Measurements from ENCODE around the gene TSPAN4. TPM values are rescaled to one million over a fixed set of nuclear protein-coding genes. Genes with fewer than 3 reads are reported as not detected.

Gene TSPAN4
- total RNA-seq, 1 donor, result 164 TPM

DNA sequence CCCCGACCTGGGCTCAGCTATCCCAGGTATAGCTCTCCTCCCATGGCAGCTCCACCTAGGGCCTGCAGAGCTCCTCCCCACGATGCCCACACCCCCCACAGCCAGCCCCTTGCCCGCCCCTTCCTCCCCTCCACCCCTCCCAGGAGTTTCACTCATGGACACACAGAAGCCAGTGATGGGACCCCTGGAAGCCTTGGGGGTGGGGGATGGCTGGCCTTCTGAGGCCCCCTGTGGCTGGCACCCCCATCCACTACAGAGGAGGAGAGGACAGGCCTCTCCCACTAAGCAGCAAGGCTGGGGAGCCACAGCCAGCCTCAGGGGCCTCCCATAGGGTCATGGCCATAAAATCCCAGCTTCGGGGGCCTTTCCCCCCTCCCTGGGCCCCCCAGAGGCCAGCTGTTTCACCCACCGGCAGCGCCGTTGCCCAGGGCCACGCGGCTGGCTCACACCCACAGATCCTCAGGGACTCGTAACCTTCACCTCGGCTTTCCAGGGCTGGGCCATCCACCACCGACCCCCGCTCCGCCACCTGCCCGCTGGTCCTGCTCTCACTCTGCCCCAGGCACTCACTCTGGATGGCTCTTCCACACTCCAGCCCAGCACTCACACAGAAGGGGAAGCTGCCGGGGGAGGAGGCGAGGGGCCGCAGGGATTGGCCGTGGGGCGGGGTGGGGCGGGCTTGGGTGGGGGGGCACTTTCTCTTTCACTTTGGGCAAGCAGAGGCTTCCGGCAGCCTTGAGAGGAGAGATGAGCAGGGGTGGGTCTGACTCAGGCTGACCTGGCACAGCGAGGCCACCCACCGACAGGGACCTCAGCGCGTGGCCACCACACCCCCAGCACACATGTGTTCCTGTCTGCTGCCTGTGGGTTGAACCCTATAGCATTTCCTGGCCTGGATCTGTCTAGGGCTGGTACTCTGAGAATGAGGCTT, 46.8 kb upstream of the TSPAN4 start:
- DNase-seq (ENCODE audit: low read depth), result peak; percentile 70
- peak overlapping the region; percentile 77 for H3K4me3 ChIP-seq (ENCODE audit: low read depth, low read length)
- no peak for TF ChIP-seq CTCF (IDR thresholded peaks at IDR 0.05; ENCODE audit: insufficient read depth, low read length)

DNA sequence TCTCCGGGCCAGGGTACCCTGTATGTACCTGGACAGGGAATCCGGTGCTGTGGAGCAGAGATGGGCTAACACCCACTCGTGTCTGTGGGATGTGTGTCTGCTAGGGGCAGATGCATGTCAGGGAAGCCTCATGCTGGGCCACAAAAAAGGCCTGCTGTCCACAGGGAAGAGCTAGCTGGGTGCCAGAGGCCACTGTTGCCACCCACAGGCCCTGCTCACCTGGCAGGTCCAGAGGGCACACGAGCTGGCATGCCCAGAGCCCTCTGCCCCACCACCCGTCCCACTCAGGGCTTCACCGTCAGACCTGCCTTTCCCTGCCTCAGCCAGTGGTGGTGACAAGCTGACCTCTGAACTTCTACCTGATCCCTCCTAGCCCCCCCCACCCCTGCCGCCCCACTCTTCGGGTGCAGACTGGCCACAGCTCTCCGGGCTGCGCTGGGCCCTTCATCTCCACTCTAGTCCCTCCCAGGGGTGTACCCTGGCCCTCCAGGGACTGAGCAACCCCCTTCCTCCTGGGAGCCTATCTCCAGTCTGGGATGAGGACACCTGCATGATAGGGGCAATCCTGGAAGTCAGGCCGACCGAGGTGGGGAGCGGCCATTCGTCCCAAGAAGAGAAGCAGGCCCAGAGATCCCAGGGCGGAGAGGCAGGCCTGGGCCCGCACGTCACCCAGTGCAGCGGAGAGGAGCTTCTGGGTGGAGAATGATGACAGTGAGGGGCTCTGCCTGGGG, 45.9 kb upstream of the TSPAN4 start:
- no peak for TF ChIP-seq CTCF (IDR thresholded peaks at IDR 0.05; ENCODE audit: insufficient read depth, low read length)
- DNase-seq (ENCODE audit: low read depth), result no peak
- H3K4me3 ChIP-seq (ENCODE audit: low read depth, low read length), result peak overlapping the region; percentile 77

DNA sequence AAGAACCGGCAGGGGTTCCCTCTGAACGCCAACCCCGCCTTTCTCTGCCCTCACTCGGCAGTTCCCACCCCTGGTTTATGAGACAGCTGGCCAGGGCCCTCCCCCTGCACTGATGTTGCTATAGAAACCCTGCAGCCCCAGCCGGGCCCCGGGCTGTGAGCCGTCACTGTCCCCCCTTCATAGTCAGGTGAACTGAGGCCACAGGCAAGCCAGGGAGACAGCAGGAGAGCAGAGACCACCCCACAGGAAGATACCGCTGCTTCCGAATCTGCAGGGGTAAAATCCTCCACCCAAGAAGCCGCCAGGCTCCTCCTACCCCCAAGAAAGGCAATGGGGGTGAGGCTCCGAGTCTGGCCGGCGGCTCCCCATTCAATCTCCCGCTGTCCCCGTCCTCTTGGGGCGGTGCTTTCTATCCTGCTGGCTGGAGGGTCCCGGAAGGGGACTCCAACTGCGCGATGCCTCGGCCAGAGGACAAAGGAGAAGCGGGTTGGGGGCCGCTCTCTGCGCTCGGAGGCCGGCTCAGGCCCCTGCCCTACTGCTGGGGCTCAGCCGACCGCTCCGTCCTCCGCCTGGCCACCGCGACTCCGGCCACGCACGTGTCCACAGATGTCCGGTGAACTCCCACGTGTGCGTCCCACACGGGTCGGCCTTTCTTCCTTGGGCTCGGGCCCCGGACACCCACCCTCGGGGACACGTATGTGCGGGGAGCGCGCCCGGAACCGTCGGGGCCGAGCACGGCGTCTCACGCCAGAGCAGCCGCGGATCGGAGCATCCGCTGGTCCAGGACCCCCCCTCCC, 45.2 kb upstream of the TSPAN4 start:
- DNase-seq (ENCODE audit: low read depth), result peak; percentile 70
- H3K4me3 ChIP-seq (ENCODE audit: low read depth, low read length), result peak overlapping the region; percentile 77
- no peak for TF ChIP-seq CTCF (IDR thresholded peaks at IDR 0.05; ENCODE audit: insufficient read depth, low read length)

- peak; percentile 58 for DNase-seq (ENCODE audit: low read depth)
- H3K4me3 ChIP-seq (ENCODE audit: low read depth, low read length), result peak within 1 kb of the TSS; percentile 77
- TF ChIP-seq CTCF (IDR thresholded peaks at IDR 0.05; ENCODE audit: insufficient read depth, low read length), result peak; percentile 67
Measured at GRCh38 chr11:798093-798713, 44.4 kb upstream of the TSPAN4 start, which contains the start of gene SLC25A22. Gene SLC25A22, minus strand, starts transcription at chr11:798281. Its CDS starts 3,275 bp downstream, at chr11:795006.

- no peak for TF ChIP-seq CTCF (IDR thresholded peaks at IDR 0.05; ENCODE audit: insufficient read depth, low read length)
- DNase-seq (ENCODE audit: low read depth), result no peak
- no peak overlapping the region for H3K4me3 ChIP-seq (ENCODE audit: low read depth, low read length)
Measured at GRCh38 chr11:799641-800316, 42.9 kb upstream of the TSPAN4 start.
